Posterior vena cava (tissue), 2 donors: ENCODE measurements around the gene PPP2R3B. TPM values are rescaled to one million over a fixed set of nuclear protein-coding genes. Genes with fewer than 3 reads are reported as not detected.
"Not testable (repeated sequence)": the region's sequence is repeated elsewhere in the genome, so short reads cannot be mapped to it uniquely, and the experiment has no call there.

Source experiments
- DNase-seq: peaks from one replicate; pipeline ENCODE4 v3.0.0-alpha.2; 2020; ENCODE audit warnings: low spot score
- intact Hi-C, 2 donors: fragments of 100-400 bp; cut with DNase I; formaldehyde crosslinking; loops; one replicate each; pipeline versions ENCODE4 v1.14.1 to v1.14.2; 2022 to 2023
- total RNA-seq, 2 donors: library from RNA; stranded (reverse); fragmentation: NEBNext Ultra II Directional; extraction: Animal tissue kit (Norgen Biotek cat#: 25700); gene quantifications; one replicate each; pipeline ENCODE4 v1.2.1, GENCODE V29; 2021
- donor health status: DM: yes; HTN: yes; CAD: no.
- donor health status: DM: yes; HTN: yes; CAD: no.

Gene PPP2R3B
- total RNA-seq, 2 donors from 2014 or later = 17.9 to 23.4 TPM

DNA sequence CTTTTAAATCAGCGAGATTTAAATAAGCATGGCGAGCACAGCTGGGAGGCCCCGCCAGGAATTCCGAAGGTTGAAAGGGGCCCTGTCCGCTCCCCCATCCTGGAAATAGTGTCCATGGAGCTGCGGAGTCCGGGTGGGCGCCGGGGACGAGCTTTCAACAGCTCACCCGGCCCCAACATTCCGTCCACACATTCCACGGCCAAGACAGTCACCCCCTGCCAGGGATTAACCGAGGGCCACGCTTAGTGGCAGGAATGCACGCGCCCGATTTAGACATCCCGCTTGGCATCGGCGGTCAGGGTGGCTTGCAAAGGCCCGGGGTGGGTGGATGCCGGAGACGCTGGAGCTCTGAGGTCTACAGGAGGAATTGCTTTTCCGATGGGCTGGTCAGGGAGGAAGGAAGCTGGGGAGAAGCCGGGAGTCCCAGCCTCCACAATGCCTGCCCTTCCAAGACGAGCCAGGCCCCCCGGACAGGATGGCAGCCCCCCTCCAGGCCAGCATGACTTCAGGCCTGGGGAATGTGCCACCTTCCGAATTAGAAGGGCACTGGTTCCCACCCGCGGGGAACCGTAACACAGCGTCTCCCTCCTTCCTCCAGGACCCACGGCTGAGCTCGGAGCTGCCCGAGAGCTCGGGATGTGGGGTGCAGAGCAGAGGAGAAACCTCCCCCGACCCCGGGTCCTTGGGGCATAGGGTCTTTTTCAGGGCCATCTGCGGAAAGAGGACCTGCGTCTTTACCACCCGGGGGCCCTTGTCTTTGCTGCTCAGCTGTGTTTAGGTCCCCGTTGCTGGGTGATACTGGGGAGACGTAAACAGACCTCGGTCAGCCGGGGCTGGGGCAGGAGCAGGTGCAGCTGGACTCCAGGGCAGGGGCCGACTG lies 26.9 kb upstream of the PPP2R3B start:
- DNase-seq = no peak
- intact Hi-C loops = no loop called here

DNA sequence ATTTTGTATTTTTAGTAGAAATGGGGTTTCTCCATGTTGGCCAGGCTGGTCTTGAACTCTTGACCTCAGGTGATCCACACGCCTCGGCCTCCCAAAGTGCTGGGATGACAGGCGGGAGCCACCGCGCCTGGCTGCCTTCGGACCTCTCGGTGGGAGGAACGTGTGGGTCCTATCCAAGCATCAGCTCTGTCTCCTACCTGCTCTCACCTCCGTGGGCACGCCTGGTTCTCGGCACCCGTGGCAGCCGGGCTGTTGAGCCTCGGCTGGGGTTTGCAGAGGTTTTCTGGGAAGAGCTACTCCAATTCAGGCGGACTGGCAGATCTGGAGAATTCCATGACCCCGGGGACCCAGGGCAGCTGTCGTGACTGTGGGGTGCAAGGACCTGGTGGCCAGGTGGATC lies 23.6 kb upstream of the PPP2R3B start:
- no peak for DNase-seq
- intact Hi-C loops = no loop called here

DNA sequence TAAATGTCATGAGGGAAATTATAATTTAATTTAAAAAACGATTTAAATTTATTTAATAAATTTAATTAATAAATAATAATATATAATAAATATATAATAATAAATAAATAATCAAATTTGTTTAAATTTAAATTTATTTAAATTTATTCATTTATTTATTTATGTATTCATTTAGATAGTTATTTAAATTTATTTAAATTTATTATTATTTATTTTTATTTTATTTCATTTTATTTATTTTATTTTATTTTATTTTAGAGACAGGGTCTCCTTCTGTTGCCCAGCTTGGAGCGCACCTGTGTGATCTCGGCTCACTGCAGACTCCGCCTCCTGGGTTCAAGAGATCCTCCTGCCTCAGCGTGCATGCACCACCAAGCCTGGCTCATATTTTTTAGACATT lies 18.4 kb upstream of the PPP2R3B start:
- intact Hi-C loops = no loop called here
- DNase-seq = no peak

DNA sequence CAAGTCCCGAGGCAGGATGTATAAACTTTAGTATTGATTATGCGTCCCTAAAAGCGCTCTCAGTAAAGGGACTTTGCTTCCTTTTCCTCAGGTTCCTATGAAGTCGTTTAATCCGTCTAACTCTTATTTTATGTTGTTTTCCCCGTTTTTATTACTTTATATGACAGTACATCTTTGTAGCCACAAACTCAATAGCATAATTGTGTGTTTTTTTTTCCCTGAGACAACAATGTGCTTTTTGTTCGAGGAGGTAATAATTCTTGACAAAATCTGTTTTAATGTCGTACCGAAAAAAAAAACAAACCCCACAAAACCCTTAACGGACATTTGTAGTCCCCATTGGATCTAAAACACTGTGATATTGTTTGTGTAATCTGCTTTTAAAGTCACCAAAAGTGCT lies 17.9 kb upstream of the PPP2R3B start:
- no peak for DNase-seq
- intact Hi-C loops = no loop called here

DNA sequence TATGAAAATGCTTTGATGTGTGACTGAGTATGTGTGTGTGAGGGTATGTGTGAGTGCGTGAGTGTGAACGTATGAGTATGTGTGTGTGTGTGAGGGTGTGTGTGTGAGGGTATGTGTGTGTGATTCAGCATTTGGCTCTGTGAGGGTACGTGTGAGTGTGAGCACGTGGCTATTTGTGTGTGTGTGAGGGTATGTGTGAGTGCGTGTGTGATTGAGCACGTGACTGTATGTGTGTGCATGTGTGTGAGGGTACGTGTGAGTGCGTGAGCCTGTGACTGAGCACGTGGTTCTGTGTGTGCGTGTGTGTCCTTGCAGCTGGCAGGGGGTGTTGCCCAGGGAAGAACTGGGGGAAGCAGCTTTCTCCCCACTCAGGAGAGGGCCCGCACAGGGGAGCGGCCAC lies 16.1 kb upstream of the PPP2R3B start:
- intact Hi-C loops = no loop called here

DNA sequence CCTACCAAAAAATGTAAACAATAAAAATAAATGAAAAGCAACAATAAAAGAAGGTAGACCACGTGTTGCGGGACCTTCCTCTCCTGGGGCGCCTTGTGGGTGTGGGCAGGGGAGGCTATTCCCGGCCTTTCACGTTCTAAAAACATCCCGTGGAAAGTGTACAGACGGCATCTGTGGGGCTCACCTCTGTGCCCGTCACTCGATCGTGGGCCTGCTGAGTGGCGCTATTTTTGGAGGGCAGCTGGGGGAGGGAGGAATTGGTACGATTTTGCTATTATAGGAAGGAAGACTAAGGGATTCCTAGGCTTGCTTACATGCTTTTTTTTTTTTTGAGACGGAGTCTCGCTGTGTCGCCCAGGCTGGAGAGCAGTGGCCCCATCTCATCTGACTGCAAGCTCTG lies 13.6 kb upstream of the PPP2R3B start:
- intact Hi-C loops = no loop called here
- no peak for DNase-seq

More for the DNA sequence above, 16.1 kb upstream of the PPP2R3B start:
- DNase-seq = no peak

DNA sequence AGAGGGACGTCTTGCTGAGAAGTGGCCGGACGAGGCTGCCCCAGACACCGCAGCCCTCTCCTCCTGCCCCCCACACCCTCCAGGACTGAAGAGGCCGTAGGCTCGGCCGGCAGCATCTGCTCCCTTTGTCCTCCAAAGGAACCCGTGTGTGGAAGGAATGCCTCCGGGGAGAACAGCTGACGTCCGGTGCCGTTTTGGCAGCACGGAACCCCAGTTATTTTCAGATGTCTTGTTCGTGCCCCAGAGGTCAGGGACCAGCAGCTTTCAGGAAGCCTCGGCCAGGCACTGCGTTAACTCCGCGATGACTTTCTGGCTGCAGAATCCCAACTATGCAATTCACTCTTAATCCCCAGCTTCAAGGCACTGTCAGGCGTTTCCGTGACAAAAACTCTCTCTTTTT lies 10.9 kb upstream of the PPP2R3B start:
- no peak for DNase-seq
- intact Hi-C loops = no loop called here

DNA sequence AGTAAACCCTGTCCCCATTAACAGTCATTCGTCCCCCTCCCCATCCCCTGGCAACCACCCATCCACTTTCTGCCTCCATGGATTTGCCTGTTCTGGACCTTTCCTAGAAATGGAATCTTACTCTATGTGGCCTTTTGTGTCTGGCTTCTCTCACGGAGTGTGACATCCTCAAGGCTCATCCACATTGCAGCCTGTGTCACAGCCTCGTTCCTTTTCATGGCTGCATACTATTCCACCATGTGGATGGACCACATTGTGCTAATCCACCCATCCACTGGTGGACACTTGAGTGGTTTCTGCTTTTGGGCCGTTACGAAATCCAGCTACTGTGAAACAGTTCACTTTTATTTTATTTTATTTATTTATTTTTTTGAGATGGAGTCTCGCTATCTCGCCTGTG lies 8.1 kb upstream of the PPP2R3B start:
- intact Hi-C loops = no loop called here
- DNase-seq = no peak

DNA sequence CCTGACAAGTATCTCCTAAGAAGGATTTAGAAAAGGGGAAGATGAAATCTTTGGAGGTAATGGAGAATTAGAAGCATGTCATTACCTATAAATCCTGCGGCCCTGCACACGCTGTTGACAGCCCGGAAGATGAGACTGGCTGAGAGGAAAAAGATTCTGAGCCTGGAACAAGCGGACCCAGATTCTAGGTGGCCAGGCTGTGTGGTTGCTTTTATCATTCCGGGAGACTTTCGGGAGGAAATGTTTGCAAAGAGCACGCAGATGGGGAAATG lies 5.8 kb upstream of the PPP2R3B start:
- no peak for DNase-seq
- intact Hi-C loops = no loop called here

DNA sequence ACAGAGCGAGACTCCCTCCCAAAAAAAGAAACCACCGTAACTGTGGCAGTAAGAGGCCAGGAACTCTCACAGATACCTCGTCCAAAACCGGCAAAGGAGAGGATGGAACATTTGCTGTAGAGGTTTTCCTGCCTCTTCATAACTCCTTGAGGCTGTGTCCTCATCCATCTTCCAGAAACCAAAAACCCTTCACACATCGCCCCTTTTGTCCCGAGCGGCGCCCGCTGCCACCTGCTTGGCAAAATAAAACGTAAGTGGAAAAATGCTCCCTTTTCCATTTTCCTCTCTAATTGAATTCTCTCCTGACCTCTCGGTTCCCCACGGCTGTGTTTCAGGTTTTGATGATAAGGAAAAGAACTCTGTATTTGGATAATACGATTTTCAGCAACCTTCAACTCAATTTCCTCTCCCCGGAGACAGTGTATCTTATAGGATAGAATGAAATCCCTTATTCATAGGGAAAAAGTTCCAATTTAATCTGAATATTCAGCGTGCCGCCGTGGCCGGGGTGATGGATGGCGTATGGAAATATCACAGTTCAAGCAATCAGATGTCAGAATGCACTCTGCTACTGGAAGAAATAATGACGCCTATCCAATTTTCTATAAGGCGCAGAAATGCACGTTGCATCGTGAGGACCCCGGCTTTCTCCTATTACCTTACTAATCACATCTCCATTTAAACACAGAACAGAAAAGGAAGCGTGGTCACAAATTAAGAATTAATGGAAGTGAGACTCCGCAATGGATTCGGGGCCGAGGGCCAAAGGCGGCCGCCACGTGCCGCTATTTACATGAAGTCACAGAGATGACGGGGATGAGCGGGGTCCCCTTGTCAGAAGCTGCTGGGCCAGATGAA lies 5.2 kb upstream of the PPP2R3B start:
- DNase-seq = no peak
- intact Hi-C loops = no loop called here

DNA sequence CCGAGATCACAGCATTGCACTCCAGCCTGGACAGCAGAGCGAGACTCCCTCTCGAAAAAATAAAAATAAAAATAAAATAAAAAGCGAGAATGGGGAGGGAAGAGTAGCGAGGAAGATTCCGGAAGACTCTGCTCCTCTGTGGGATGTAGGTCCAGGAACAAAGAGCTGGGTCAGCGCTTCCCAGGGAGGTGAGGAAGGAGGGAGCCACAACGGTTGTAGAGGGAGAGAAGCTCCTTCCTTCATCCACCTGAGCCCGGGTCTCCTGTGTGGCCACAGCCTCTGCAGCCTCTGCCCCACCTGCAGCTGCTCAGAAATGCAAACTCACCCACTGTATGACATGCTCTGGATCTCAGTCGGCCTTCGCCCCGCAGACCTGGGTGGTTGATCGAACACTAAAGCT lies 3.8 kb upstream of the PPP2R3B start:
- no peak for DNase-seq
- intact Hi-C loops = no loop called here

DNA sequence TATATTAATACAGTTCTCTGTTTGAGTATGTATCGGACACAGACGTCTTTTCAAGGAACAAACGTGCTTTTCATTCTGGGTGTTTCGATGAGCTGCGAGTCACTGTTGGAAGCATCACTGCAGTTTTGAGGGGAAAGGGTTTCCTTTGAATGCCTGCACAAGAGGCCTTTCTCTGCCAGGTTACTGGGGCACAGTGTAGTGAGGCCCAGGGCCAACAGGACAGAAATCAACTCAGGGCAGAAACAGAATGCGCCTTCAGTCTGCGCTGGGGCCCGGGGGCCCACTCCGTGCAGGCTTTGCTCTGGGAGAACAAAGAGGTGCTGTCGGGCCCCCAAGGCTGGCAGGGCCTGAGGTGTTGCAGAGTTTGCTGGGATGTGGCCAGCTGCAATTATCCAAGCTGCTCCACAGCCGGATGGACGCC lies 2.3 kb upstream of the PPP2R3B start:
- no peak for DNase-seq
- intact Hi-C loops = no loop called here

DNA sequence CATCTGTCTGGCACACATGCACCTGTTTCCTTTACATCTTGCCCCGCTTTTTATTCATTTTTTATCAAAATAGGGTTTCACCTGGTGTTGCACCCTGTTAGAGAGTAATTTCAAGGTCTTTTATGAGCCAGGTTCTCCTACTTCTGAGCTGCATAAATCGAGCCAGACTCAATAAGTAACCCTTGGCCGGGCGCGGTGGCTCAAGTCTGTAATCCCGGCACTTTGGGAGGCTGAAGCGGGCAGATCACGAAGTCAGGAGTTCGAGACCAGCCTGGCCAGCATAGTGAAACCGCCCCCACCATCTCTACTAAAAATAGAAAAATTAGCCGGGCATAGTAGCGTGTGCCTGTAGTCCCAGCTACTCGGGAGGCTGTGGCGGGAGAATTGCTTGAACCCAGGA lies 1.0 kb upstream of the PPP2R3B start:
- DNase-seq = no peak
- intact Hi-C loops = no loop called here

DNA sequence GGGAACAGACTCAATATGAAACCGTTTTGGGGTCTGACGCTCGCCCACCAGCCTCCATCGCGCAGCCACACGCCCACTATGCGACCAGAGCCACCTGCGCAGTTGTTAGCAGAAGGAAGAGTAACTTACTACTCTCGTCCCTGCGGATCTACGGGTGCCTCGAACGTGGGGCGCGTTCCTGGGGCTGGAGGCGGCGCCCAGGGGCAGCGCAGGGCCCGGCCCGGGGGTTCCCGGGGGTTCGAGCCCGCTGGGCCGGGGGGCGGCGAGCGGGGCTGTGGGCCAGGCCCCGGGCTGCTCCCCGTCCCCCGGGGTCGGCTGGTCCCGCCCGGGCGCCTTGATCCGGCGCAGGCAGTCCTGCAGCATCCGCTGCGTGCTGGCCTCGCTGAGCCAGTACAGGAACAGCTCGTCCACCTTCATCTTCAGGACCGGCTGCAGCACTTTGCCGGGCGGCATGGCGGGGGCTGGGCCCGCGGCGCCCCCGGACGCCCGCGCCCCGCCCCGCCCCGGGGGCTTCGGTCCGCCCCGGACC lies 404 bp downstream of the PPP2R3B start:
- DNase-seq = no peak

DNA sequence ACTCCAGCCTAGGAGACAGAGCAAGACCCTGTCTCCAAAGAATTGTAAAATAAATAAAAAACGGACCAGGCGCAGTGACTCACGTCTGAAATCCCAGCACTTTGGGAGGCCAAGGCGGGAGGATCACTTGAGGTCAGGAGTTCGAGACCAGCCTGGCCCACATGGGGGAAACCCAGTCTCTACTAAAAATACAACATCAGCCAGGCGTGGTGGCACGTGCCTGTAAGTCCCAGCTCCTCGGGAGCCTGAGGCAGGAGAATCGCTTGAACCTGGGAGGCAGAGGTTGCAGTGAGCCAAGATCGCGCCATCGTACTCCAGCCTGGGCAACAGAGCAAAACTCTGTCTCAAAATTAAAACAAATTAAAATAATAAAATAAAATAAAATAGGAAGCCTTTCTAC lies 971 bp downstream of the PPP2R3B start:
- DNase-seq, intact Hi-C loops: not testable (repeated sequence)

More for the DNA sequence above, 404 bp downstream of the PPP2R3B start:
- intact Hi-C loops = no loop called here

DNA sequence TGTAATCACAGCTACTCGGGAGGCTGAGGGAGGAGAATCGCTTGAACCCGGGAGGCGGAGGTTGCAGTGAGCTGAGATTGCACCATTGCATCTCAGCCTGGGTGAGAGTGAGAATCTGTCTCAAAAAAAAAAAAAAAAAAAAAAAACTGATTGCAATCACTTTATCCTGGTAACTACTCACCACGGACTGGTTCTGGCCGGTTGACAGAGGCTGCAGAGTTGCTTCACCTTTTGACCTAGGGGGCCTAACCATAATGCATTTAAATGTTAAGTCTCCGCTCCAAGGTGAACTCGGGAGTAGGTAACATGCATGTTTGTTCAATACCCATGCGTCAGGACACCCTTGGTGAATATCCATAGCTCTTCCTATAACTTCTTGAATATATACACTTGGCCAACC lies 1.8 kb downstream of the PPP2R3B start:
- intact Hi-C loops = no loop called here
- DNase-seq = no peak

DNA sequence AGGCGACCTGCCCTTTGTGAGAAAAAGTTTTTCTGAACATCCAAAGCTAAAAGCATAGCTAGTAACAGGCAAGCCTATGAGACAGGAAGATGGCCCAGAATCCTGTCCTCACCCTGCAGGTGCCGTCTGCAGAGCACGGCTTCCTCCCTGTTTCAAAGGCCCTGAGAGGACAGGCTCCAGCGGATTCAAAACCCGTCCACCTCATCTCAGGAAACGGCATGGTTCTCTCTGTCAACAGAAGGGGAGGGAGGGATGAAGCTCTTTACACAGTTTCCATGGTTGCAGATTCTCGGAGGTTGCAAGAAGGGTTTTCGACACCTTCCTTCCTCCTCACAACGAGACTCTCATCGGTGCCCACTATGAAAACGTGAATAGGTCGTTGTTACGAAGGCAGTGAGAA lies 8.3 kb downstream of the PPP2R3B start:
- intact Hi-C loops = no loop called here

DNA sequence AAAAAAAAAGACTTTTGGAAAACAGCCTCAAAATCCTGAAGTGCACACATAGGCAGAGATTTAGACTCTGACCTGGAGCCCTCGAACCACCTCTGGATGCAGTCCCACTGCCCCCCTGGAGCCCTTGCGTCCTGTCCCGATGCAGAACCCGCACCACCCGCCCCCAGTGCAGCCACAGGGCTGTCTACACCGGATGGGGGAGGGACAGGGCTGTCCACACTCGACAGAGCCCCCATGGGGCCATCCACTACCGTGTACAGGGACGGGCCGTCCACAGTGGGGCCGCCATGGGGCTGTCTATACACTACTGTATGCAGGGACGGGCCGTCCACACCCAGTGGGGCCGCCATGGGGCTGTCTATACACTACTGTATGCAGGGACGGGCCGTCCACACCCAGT lies 10.5 kb downstream of the PPP2R3B start:
- intact Hi-C loops, DNase-seq: not testable (repeated sequence)

More for the DNA sequence above, 8.3 kb downstream of the PPP2R3B start:
- no peak for DNase-seq

DNA sequence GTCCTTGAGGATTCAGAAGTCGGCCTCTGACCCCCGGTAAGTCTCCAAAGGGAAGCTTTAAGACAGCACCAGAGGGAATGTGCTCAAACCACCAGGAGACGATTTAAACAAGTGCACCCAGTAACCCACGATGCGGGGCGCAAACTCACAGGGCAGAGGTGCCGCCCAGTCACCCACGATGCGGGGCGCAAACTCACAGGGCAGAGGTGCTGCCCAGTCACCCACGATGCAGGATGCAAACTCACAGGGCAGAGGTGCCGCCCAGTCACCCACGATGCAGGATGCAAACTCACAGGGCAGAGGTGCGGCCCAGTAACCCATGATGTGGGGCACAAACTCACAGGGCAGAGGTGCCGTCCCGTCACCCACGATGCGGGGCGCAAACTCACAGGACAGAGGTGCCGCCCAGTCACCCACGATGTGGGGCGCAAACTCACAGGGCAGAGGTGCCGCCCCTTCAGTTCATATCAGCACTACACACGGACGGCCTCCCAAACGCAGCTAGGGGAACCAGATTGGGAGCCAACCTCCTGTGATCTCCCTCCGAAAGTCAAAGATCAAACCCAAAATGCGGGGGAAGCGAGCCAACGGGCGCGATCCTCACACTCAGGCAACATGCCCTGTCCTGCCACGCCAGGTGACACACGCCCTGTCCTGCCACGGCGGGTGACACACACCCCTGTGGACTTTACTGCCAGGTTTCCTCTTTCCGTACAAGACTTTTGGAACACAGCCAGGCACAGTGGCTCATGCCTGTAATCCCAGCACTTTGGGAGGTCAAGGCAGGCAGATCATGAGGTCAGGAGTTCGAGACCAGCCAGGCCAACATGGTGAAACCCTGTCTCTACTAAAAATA lies 11.3 kb downstream of the PPP2R3B start:
- intact Hi-C loops = no loop called here
- no peak for DNase-seq

DNA sequence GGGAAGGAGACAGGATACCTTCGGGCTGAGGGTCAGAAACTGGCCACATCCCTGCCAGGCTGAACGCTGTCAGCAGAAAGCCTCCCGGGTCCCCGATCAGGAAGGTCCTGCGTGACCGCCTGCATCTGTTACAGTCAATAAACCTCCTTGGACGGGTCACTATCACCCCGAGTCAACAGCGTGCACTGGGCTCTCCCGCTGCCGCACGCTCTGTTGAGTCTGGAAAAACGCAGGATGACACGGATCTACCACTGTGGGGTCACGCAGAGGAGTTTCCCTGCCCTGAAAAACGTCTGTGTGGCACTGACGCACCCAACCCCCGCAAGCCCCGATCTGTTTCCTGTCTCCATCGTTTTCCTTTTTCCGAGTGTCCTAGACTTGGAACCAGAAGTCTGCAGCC lies 12.1 kb downstream of the PPP2R3B start:
- DNase-seq = no peak
- intact Hi-C loops = no loop called here
